Measurements from ENCODE around the gene CRYZ.

The CRYZ gene

GRCh38 chr1:74728736-74729135 is 4.1 kb downstream of the CRYZ start:
- peaks cover 5% of the 10 kb centered on the region for H3K4me1 ChIP-seq (ENCODE audit: low read depth, poor library complexity, severe bottlenecking)
- no peak overlapping the region for H2AFZ ChIP-seq (ENCODE audit: low read depth)
- H3K4me2 ChIP-seq = no peak overlapping the region
- no peak overlapping the region for H3K4me3 ChIP-seq (IDR thresholded peaks at IDR 0.05; ENCODE audit: insufficient read depth, low read depth, low read length)
- no peaks in the 10 kb centered on the region for H3K36me3 ChIP-seq (ENCODE audit: insufficient read depth)
- H3K79me2 ChIP-seq (ENCODE audit: insufficient read depth, low read depth) = no peaks in the 10 kb centered on the region
- H3K27ac ChIP-seq = no peak overlapping the region
- H4K20me1 ChIP-seq (ENCODE audit: insufficient read depth) = no peaks in the 10 kb centered on the region
- no peak for TF ChIP-seq CTCF (conservative IDR thresholded peaks at IDR 0.05; ENCODE audit: low read depth, low read length)
- H3K9ac ChIP-seq = no peak overlapping the region
- no peaks in the 10 kb centered on the region for H3K27me3 ChIP-seq (ENCODE audit: insufficient read depth, low read depth)

GRCh38 chr1:74726063-74726462 is 6.8 kb downstream of the CRYZ start:
- Histone ChIP-seq H2AFZ (ENCODE audit: low read depth) (no peak overlapping the region), H3K4me3 (IDR thresholded peaks at IDR 0.05; ENCODE audit: insufficient read depth, low read depth, low read length) (no peak overlapping the region), H3K4me1 (ENCODE audit: low read depth, poor library complexity, severe bottlenecking) (no peaks in the 10 kb centered on the region), H3K79me2 (ENCODE audit: insufficient read depth, low read depth) (no peaks in the 10 kb centered on the region), H3K4me2 (no peak overlapping the region), H3K27me3 (ENCODE audit: insufficient read depth, low read depth) (no peaks in the 10 kb centered on the region), H3K36me3 (ENCODE audit: insufficient read depth) (no peaks in the 10 kb centered on the region), H3K9ac (no peak overlapping the region), H4K20me1 (ENCODE audit: insufficient read depth) (no peaks in the 10 kb centered on the region), H3K27ac (no peak overlapping the region)
- TF ChIP-seq CTCF (conservative IDR thresholded peaks at IDR 0.05; ENCODE audit: low read depth, low read length) = no peak

- H3K4me1 ChIP-seq (ENCODE audit: low read depth, poor library complexity, severe bottlenecking) = peaks cover 8% of the 10 kb centered on the region
- no peak overlapping the region for H3K4me2 ChIP-seq
- H3K79me2 ChIP-seq (ENCODE audit: insufficient read depth, low read depth) = no peaks in the 10 kb centered on the region
- H3K27ac ChIP-seq = no peak overlapping the region
- no peak overlapping the region for H3K9ac ChIP-seq
- H4K20me1 ChIP-seq (ENCODE audit: insufficient read depth) = no peaks in the 10 kb centered on the region
- H3K4me3 ChIP-seq (IDR thresholded peaks at IDR 0.05; ENCODE audit: insufficient read depth, low read depth, low read length) = no peak overlapping the region
- TF ChIP-seq CTCF (conservative IDR thresholded peaks at IDR 0.05; ENCODE audit: low read depth, low read length) = no peak
- no peaks in the 10 kb centered on the region for H3K27me3 ChIP-seq (ENCODE audit: insufficient read depth, low read depth)
- H2AFZ ChIP-seq (ENCODE audit: low read depth) = no peak overlapping the region
- H3K36me3 ChIP-seq (ENCODE audit: insufficient read depth) = no peaks in the 10 kb centered on the region
These were observed 15.2 kb downstream of the CRYZ start for GRCh38 chr1:74717626-74718025.

- Histone ChIP-seq H4K20me1 (ENCODE audit: insufficient read depth) (no peaks in the 10 kb centered on the region), H3K36me3 (ENCODE audit: insufficient read depth) (no peaks in the 10 kb centered on the region), H3K27me3 (ENCODE audit: insufficient read depth, low read depth) (no peaks in the 10 kb centered on the region), H3K27ac (no peak overlapping the region), H3K79me2 (ENCODE audit: insufficient read depth, low read depth) (no peaks in the 10 kb centered on the region), H3K9ac (no peak overlapping the region), H3K4me2 (no peak overlapping the region), H3K4me3 (IDR thresholded peaks at IDR 0.05; ENCODE audit: insufficient read depth, low read depth, low read length) (no peak overlapping the region), H2AFZ (ENCODE audit: low read depth) (no peak overlapping the region), H3K4me1 (ENCODE audit: low read depth, poor library complexity, severe bottlenecking) (peaks cover 8% of the 10 kb centered on the region)
- no peak for TF ChIP-seq CTCF (conservative IDR thresholded peaks at IDR 0.05; ENCODE audit: low read depth, low read length)
These were observed 16.0 kb downstream of the CRYZ start for GRCh38 chr1:74716822-74717221.

Measured in KMS-11 (cell line).